K562 (cell line): Measurements from ENCODE around the gene AFAP1.

Source experiments
- EGR1 ChIP-seq: fragments of 450-650 bp; conservative IDR thresholded peaks from 2 replicates; pipeline ENCODE4 v1.6.1; 2017; ENCODE audit warnings: mild to moderate bottlenecking
- GATAD2B ChIP-seq: fragments of 450-650 bp; IDR thresholded peaks from 2 replicates; pipeline ENCODE4 v1.6.1; 2017; ENCODE audit warnings: mild to moderate bottlenecking, borderline replicate concordance
- MXI1 ChIP-seq: IDR thresholded peaks from 2 replicates; pipeline ENCODE4 v1.6.1; 2011; ENCODE audit warnings: low read depth, mild to moderate bottlenecking, improper control_type of control experiment, low read length
- POLR2A ChIP-seq: fragments of 450-650 bp; conservative IDR thresholded peaks from 2 replicates; pipeline ENCODE4 v1.6.1; 2016
- RBM39 ChIP-seq: fragments of 200-400 bp; formaldehyde crosslinking; optimal IDR thresholded peaks from 2 replicates; pipeline ENCODE3; 2018; ENCODE audit warnings: low read depth, low read length
- RHOXF2B ChIP-seq: fragments of 250-450 bp; sonication (Bioruptor Pico); conservative IDR thresholded peaks from 2 replicates; pipeline ENCODE4 v1.5.1; 2021
- ZNF24 ChIP-seq: fragments of 450-650 bp; IDR thresholded peaks from 2 replicates; pipeline ENCODE4 v1.6.1; 2016
- ZNF274 ChIP-seq: IDR thresholded peaks from 2 replicates; pipeline ENCODE4 v1.6.1; 2011; ENCODE audit warnings: low read depth, mild to moderate bottlenecking, low read length, moderate library complexity, borderline replicate concordance
- ZNF778 ChIP-seq: fragments of 450-650 bp; formaldehyde crosslinking; IDR thresholded peaks from 2 replicates; pipeline ENCODE4 v1.4.0; 2020; ENCODE audit warnings: mild to moderate bottlenecking, moderate library complexity
- TF ChIP-seq, protein P1 (sequence below), 3 experiments: IDR thresholded peaks in 2 of 3; conservative IDR thresholded peaks in 1 of 3; 2 replicates each; pipeline ENCODE4 v1.5.1; 2011 to 2012; ENCODE audit warnings: low read length in 3 of 3, mild to moderate bottlenecking in 3 of 3, control low read depth in 2 of 3, improper control_type of control experiment in 1 of 3, inconsistent platforms in 1 of 3, low read depth in 1 of 3, mixed read lengths in 1 of 3, moderate library complexity in 1 of 3; ENCODE audit not compliant: insufficient read depth in 2 of 3

DNA sequence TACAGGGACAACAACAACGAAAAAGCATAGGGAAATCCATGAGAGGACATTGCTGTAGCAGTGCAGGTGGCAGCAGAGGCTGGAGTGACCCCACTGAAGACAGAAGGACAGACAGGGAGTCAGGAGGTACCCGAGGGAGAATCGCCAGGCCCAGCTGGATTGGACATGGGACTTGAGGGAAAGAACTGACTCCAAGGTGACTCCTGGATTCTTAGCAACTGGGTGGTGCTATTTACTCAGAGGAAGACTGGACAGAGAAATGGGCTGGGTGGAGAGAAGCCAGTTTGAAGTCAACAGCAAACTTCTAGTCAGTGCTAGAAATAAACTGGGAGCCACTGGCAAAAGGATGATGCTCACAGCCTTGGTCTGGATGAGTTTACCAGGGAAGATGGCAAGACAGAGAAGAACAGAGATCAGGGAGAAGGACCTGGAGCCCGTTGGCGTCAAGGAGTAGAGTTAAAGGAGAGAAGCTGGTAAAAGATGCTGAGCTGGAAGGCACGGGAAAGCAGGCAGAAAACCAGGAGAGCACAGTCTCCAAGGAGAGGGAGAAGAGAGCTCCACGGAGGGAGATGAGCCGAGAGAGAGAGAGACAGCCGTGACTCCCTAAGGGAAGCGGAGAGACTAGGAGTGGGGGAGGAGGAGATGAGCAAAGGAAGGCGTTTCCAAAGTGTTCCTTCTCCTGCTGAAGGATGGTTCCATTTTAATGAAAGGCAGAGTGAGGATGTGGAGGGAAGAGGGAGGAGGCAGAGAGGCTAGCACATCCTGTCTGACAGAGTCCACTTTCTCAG is 119.4 kb downstream of the AFAP1 start:
- TF ChIP-seq RHOXF2B (CRISPR knock-in tag) (no peak), ZNF274 (no peak), ZNF24 (no peak), ZNF778 (CRISPR knock-in tag) (no peak), EGR1 (no peak), MXI1 (no peak), GATAD2B (no peak), RBM39 (no peak), POLR2A (no peak)
- TF ChIP-seq, protein P1, sequence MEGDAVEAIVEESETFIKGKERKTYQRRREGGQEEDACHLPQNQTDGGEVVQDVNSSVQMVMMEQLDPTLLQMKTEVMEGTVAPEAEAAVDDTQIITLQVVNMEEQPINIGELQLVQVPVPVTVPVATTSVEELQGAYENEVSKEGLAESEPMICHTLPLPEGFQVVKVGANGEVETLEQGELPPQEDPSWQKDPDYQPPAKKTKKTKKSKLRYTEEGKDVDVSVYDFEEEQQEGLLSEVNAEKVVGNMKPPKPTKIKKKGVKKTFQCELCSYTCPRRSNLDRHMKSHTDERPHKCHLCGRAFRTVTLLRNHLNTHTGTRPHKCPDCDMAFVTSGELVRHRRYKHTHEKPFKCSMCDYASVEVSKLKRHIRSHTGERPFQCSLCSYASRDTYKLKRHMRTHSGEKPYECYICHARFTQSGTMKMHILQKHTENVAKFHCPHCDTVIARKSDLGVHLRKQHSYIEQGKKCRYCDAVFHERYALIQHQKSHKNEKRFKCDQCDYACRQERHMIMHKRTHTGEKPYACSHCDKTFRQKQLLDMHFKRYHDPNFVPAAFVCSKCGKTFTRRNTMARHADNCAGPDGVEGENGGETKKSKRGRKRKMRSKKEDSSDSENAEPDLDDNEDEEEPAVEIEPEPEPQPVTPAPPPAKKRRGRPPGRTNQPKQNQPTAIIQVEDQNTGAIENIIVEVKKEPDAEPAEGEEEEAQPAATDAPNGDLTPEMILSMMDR (IDR thresholded peaks at IDR 0.05 in 2 of 3, conservative IDR thresholded peaks at IDR 0.05 in 1 of 3; ENCODE audit: insufficient read depth in 2 of 3, low read depth in 1 of 3, low read length in 3 of 3) = no peak
